Endothelial cell of coronary artery (primary cell): ENCODE data around the gene SYT15B. TPM values are rescaled to one million over a fixed set of nuclear protein-coding genes. Genes with fewer than 3 reads are reported as not detected.

ENCODE experiments used
- total RNA-seq: library from RNA; depleted of rRNA; stranded (reverse); fragments of >200 nt; gene quantifications from 2 replicates; pipeline ENCODE4 v1.2.3, GENCODE V29; 2014

Gene SYT15B
- 1.0 TPM in 1 of 2 replicates, not detected in the other for total RNA-seq

DNA sequence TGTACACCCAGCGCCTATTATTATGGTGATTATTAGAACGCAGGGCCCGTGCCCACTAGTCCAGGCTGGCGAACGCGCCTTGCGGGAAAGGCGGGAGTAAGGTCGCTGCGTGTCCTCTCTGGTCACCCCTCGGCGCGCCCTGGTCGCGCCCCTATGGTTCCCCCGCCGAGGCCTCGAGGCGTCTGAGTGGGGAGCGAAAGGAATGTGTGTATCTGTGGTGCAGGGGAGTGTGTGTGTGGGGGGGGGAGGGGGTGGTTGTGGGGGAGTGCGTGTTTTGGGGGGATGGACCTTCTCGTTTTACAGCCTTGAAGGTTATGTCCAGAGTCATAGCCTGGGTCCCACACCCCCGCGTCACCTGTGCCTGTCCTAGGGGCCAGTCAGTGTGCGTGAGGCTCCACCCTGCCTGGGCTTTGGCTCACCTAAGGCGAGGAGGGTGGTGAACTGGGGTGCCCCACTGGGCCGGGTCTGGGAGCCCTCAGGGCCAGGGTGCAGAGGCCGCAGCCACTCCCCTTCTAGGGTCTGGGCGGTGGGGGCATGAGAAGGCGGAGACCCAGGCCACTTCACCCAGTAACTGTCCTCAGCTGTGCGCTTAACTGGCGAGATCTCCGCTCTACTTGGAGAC lies at the start of gene SYT15B:
SYT15B (minus strand) TSS at position 39 of the 622 bp plus-strand sequence. CDS start 952 bp downstream, outside the sequence.

Other genes with a start within 250 kb of the SYT15B start
- gene AGAP9, start 240.0 kb downstream of the SYT15B start, total RNA-seq, result 0.90 and 2.9 TPM in 2 replicates
- not detected in 2 replicates for gene NPY4R2, start 155.1 kb upstream of the SYT15B start, total RNA-seq
- not detected in 2 replicates for gene FAM25C, start 236.2 kb upstream of the SYT15B start, total RNA-seq